ENCODE results near the gene DAZAP2. TPM values are rescaled to one million over a fixed set of nuclear protein-coding genes. Genes with fewer than 3 reads are reported as not detected.

The DAZAP2 gene
- total RNA-seq, 1 donor from 2014 or later, result 66.8 TPM

Other genes starting within 250 kb of the DAZAP2 start
- 96.7 TPM for gene SLC11A2, start 212.4 kb upstream of the DAZAP2 start, total RNA-seq
- 56.8 TPM for gene LETMD1, start 190.5 kb upstream of the DAZAP2 start, total RNA-seq
- 69.6 TPM for gene CSRNP2, start 155.2 kb upstream of the DAZAP2 start, total RNA-seq
- 13.6 TPM for gene TFCP2, start 65.7 kb upstream of the DAZAP2 start, total RNA-seq
- 14.5 TPM for gene POU6F1, start 20.8 kb upstream of the DAZAP2 start, total RNA-seq
- gene SMAGP, start 31.6 kb downstream of the DAZAP2 start, total RNA-seq, result 3.1 TPM
- gene BIN2, start 85.3 kb downstream of the DAZAP2 start, total RNA-seq, result 2.2 TPM
- gene CELA1, start 107.9 kb downstream of the DAZAP2 start, total RNA-seq, result not detected
- 0.94 TPM for gene GALNT6, start 152.6 kb downstream of the DAZAP2 start, total RNA-seq
- gene SLC4A8, start 186.0 kb downstream of the DAZAP2 start, total RNA-seq, result 31.8 TPM